ENCODE results near the gene TXK.

GRCh38 chr4:48110452-48110978, 23.5 kb downstream of the TXK start:
- TF ChIP-seq CTCF (IDR thresholded peaks at IDR 0.05; ENCODE audit: low read depth, low read length) (no peak), MYC (IDR thresholded peaks at IDR 0.05; ENCODE audit: low read depth, low read length) (no peak)
